Uterus (tissue), 2 donors: ENCODE measurements around the gene LRSAM1.

ENCODE experiments used
- POLR2A ChIP-seq, 2 donors: fragments of 450-650 bp; IDR thresholded peaks; one replicate each; pipeline ENCODE4 v1.6.1; 2016; ENCODE audit warnings: antibody characterized with exemption in 2 of 2, mild to moderate bottlenecking in 1 of 2, moderate library complexity in 1 of 2
- TF ChIP-seq, protein P1 (sequence below), 4 experiments: fragments of 200-600 bp in 2 of 4; fragments of 450-650 bp in 2 of 4; sonication (generic) in 2 of 4; IDR thresholded peaks; one replicate each; pipeline ENCODE4 v1.5.1; 2016 to 2019; ENCODE audit warnings: antibody characterized with exemption in 4 of 4, mild to moderate bottlenecking in 2 of 4, moderate library complexity in 1 of 4

DNA sequence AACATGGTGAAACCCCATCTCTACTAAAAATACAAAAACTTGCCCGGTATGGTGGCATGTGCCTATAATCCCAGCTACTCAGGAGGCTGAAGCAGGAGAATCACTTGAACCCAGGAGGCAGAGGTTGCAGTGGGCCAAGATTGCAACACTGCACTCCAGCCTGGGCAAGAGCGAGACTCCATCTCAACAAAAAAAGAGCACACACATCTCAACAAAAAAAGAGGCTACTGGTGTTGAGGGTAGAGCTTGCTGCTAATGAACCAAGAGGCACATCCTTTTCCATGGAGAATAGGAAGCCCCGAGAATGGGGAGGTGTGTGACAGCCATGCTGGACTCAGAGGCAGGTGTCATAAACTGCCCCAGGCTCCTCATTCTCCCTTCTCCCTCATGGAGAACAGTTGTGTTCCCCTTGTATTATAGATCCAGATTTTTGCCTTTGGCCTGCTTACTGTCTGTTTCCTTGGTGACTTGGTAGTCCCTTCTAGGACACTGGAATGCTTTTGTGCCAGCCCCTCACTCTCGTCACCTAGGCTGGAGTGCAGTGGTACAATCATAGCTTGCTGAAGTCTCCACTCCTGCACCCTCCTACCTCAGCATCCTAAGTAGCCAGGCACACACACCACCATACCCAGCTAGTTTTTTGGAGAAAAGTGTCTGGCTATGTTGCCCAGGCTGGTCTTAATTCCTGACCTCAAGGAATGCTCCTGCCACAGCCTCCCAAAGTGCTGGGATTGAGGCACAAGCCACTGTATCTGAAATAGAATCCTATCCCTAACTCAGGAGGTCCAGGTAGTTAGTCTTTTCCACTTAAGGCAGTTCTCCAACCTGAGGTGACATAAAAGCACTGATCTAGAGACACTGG lies 5.2 kb upstream of the LRSAM1 start:
- TF ChIP-seq, protein P1, sequence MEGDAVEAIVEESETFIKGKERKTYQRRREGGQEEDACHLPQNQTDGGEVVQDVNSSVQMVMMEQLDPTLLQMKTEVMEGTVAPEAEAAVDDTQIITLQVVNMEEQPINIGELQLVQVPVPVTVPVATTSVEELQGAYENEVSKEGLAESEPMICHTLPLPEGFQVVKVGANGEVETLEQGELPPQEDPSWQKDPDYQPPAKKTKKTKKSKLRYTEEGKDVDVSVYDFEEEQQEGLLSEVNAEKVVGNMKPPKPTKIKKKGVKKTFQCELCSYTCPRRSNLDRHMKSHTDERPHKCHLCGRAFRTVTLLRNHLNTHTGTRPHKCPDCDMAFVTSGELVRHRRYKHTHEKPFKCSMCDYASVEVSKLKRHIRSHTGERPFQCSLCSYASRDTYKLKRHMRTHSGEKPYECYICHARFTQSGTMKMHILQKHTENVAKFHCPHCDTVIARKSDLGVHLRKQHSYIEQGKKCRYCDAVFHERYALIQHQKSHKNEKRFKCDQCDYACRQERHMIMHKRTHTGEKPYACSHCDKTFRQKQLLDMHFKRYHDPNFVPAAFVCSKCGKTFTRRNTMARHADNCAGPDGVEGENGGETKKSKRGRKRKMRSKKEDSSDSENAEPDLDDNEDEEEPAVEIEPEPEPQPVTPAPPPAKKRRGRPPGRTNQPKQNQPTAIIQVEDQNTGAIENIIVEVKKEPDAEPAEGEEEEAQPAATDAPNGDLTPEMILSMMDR (IDR thresholded peaks at IDR 0.05) = no peak
- TF ChIP-seq POLR2A (IDR thresholded peaks at IDR 0.05) = no peak
